ENCODE data around the gene DNAJC12.
"Not testable (repeated sequence)": the region's sequence is repeated elsewhere in the genome, so short reads cannot be mapped to it uniquely, and the experiment has no call there.

DNAJC12 gene

DNA sequence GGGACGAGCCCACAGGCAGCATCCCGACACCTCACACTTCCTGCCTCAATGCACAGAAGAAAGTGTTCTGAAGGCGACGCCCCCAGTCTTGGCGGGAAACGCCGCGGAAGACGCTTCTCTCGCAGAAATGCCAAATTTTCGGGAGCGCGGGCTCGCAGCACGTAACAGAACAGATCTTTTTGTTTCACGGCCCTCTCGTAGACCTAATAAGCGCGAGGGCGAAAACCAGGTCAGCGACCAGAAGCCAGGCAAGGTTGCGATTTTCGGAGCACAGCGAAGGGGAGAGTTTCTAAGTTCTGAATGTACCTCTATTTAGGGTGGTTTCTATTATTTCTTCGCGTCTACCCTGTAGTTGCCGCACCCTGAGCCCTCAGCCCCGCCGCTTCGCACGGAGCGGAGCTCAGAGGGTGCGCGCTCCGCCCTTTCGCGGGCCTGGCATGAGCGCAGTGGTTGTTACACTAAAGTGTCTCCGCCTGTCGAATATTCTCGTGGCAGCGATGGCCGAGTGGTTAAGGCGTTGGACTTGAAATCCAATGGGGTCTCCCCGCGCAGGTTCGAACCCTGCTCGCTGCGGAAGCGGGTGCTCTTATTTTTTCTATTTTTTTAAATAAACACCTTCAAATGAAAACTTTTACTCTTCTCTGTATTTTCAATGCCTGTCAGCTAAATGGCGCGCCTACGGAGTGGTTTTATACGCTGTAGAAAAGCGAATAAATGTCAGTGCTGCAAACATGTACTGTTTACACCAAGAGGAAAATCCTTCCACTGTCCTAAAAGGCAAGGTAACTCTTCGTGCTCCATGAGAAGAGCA lies 73.8 kb downstream of the DNAJC12 start:
- no peaks in the 10 kb centered on the region for H3K36me3 ChIP-seq (ENCODE audit: control insufficient read depth, low read length)
- H3K9me3 ChIP-seq (ENCODE audit: control insufficient read depth, insufficient read depth, low read length), result no peaks in the 10 kb centered on the region
- peaks cover 42% of the 10 kb centered on the region for H3K4me1 ChIP-seq (ENCODE audit: control insufficient read depth, low read length)
- H3K4me3 ChIP-seq (ENCODE audit: low read length), result peak overlapping the region; percentile 92
- no peaks in the 10 kb centered on the region for H3K79me2 ChIP-seq (ENCODE audit: control insufficient read depth, low read length)
- H3K4me2 ChIP-seq (ENCODE audit: low read length), result peak overlapping the region; percentile 78
- TF ChIP-seq, protein P1, sequence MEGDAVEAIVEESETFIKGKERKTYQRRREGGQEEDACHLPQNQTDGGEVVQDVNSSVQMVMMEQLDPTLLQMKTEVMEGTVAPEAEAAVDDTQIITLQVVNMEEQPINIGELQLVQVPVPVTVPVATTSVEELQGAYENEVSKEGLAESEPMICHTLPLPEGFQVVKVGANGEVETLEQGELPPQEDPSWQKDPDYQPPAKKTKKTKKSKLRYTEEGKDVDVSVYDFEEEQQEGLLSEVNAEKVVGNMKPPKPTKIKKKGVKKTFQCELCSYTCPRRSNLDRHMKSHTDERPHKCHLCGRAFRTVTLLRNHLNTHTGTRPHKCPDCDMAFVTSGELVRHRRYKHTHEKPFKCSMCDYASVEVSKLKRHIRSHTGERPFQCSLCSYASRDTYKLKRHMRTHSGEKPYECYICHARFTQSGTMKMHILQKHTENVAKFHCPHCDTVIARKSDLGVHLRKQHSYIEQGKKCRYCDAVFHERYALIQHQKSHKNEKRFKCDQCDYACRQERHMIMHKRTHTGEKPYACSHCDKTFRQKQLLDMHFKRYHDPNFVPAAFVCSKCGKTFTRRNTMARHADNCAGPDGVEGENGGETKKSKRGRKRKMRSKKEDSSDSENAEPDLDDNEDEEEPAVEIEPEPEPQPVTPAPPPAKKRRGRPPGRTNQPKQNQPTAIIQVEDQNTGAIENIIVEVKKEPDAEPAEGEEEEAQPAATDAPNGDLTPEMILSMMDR (IDR thresholded peaks at IDR 0.05; ENCODE audit: low read depth, low read length, poor library complexity, severe bottlenecking), result no peak
- TF ChIP-seq EZH2phosphoT487 (IDR thresholded peaks at IDR 0.05; ENCODE audit: borderline replicate concordance, low read length), result no peak
- peaks cover 11% of the 10 kb centered on the region for H3F3A ChIP-seq (ENCODE audit: control insufficient read depth, insufficient read depth)
- H3K27me3 ChIP-seq (ENCODE audit: control insufficient read depth, low read length), result no peaks in the 10 kb centered on the region
- no peaks in the 10 kb centered on the region for H3K9me2 ChIP-seq (replicated peaks; ENCODE audit: control insufficient read depth, low read length)
- peak overlapping the region; percentile 89 for H3K27ac ChIP-seq (ENCODE audit: low read depth, low read length)
- H4K20me1 ChIP-seq (ENCODE audit: control insufficient read depth, insufficient read depth, low read depth, low read length), result no peaks in the 10 kb centered on the region

DNA sequence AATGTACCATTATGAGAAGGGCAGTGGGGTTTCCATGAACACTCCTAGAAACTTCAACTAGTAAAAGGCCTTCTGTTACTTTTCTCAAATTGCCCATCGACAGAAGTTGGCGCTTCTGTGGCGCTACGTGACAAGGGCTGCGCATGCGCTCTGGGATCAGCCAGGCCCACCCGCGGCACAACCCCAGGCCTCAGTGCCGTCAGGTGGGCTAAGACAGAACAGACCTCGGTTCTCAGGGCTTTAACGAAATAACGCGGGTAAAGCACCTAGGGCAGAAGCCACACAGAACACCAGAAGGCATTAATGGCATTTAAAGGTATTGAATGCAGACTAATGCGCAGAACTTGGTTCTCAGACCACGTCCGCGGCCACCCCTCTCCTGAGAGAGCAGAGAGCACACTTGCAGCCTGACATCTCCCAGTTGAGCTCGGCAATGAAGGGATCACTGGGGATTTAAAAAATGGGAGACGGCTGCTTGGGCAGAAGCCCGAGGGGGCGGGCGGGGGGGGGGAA lies 74.4 kb downstream of the DNAJC12 start:
- H3K27me3 ChIP-seq (ENCODE audit: control insufficient read depth, low read length), result no peaks in the 10 kb centered on the region
- TF ChIP-seq, protein P1 (IDR thresholded peaks at IDR 0.05; ENCODE audit: low read depth, low read length, poor library complexity, severe bottlenecking), result no peak
- no peak for TF ChIP-seq EZH2phosphoT487 (IDR thresholded peaks at IDR 0.05; ENCODE audit: borderline replicate concordance, low read length)
- H3K9me3 ChIP-seq (ENCODE audit: control insufficient read depth, insufficient read depth, low read length), result no peaks in the 10 kb centered on the region
- no peaks in the 10 kb centered on the region for H4K20me1 ChIP-seq (ENCODE audit: control insufficient read depth, insufficient read depth, low read depth, low read length)
- H3K4me1 ChIP-seq (ENCODE audit: control insufficient read depth, low read length), result peaks cover 42% of the 10 kb centered on the region
- peak overlapping the region; percentile 89 for H3K27ac ChIP-seq (ENCODE audit: low read depth, low read length)
- peak overlapping the region; percentile 78 for H3K4me2 ChIP-seq (ENCODE audit: low read length)
- no peaks in the 10 kb centered on the region for H3K36me3 ChIP-seq (ENCODE audit: control insufficient read depth, low read length)
- no peaks in the 10 kb centered on the region for H3K9me2 ChIP-seq (replicated peaks; ENCODE audit: control insufficient read depth, low read length)
- H3K4me3 ChIP-seq (ENCODE audit: low read length), result peak overlapping the region; percentile 92
- no peaks in the 10 kb centered on the region for H3K79me2 ChIP-seq (ENCODE audit: control insufficient read depth, low read length)
- H3F3A ChIP-seq (ENCODE audit: control insufficient read depth, insufficient read depth), result peaks cover 11% of the 10 kb centered on the region

DNA sequence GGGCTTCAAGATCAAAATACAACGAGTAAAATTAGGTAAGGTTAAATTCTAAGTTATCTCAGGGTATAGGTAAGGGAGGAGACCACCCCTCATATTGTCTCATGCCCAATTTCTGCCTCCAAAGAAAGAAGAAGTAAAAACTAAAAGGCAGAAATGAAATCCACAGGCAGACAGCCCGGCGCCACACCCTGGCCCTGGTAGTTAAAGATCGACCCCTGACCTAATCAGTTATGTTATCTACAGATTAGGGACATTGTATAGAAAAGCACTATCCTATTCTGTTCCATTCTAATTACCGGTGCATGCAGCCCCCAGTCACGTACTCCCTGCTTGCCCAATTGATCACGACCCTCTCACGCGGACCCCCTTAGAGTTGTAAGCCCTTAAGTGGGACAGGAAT lies 75.4 kb downstream of the DNAJC12 start:
- H3K4me2 ChIP-seq (ENCODE audit: low read length), result peak overlapping the region; percentile 44; the same call in 1 of the 2 replicates
- H3F3A ChIP-seq (ENCODE audit: control insufficient read depth, insufficient read depth), result peaks cover 11% of the 10 kb centered on the region

DNA sequence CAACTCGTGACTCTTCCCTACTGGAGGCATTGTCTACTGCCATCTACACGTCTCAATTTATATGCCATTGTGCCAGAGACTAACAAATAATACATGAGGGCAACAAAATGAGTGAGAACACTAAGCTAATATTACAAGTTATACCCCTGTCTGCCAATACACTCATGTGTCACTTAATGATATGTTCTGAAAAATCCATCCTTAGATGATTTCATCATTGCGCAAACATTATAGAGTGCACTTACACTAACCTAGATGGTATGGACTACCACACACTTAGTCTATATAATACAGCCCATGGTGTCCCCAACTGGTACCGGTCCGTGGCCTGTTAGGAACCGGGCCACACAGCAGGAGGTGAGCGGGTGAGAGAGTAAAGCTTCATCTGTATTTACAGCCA lies 77.7 kb downstream of the DNAJC12 start:
- no peak overlapping the region for H3K4me2 ChIP-seq (ENCODE audit: low read length)
- TF ChIP-seq, protein P1 (IDR thresholded peaks at IDR 0.05; ENCODE audit: low read depth, low read length, poor library complexity, severe bottlenecking), result no peak
- TF ChIP-seq EZH2phosphoT487 (IDR thresholded peaks at IDR 0.05; ENCODE audit: borderline replicate concordance, low read length), result no peak
- peaks cover 9% of the 10 kb centered on the region; the same call in 1 of the 2 replicates for H3K27me3 ChIP-seq (ENCODE audit: control insufficient read depth, low read length)
- no peak overlapping the region for H3K27ac ChIP-seq (ENCODE audit: low read depth, low read length)
- H3K9me2 ChIP-seq (replicated peaks; ENCODE audit: control insufficient read depth, low read length), result no peaks in the 10 kb centered on the region
- H4K20me1 ChIP-seq (ENCODE audit: control insufficient read depth, insufficient read depth, low read depth, low read length), result no peaks in the 10 kb centered on the region
- H3K9me3 ChIP-seq (ENCODE audit: control insufficient read depth, insufficient read depth, low read length), result no peaks in the 10 kb centered on the region
- no peaks in the 10 kb centered on the region for H3K36me3 ChIP-seq (ENCODE audit: control insufficient read depth, low read length)
- H3K4me1 ChIP-seq (ENCODE audit: control insufficient read depth, low read length), result peaks cover 28% of the 10 kb centered on the region
- peaks cover 8% of the 10 kb centered on the region for H3F3A ChIP-seq (ENCODE audit: control insufficient read depth, insufficient read depth)
- H3K79me2 ChIP-seq (ENCODE audit: control insufficient read depth, low read length), result no peaks in the 10 kb centered on the region
- H3K4me3 ChIP-seq (ENCODE audit: low read length), result no peak overlapping the region

More for the DNA sequence above, 75.4 kb downstream of the DNAJC12 start:
- H3K9me2 ChIP-seq (replicated peaks; ENCODE audit: control insufficient read depth, low read length); H3K27ac ChIP-seq (ENCODE audit: low read depth, low read length); H3K36me3 ChIP-seq (ENCODE audit: control insufficient read depth, low read length); H3K27me3 ChIP-seq (ENCODE audit: control insufficient read depth, low read length); H3K9me3 ChIP-seq (ENCODE audit: control insufficient read depth, insufficient read depth, low read length); H3K79me2 ChIP-seq (ENCODE audit: control insufficient read depth, low read length); H4K20me1 ChIP-seq (ENCODE audit: control insufficient read depth, insufficient read depth, low read depth, low read length); H3K4me3 ChIP-seq (ENCODE audit: low read length): not testable (repeated sequence)
- H3K4me1 ChIP-seq (ENCODE audit: control insufficient read depth, low read length), result peaks cover 42% of the 10 kb centered on the region

All from DOHH2 (cell line).